ENCODE data around the gene TMC1. TPM values are rescaled to one million over a fixed set of nuclear protein-coding genes. Genes with fewer than 3 reads are reported as not detected.

The TMC1 gene
- total and polyA plus RNA-seq, 10 of the 15 experiments (the other 5 are each of a cell fraction or from before 2014, with no cell fraction given): 0.06 to 0.94 (median 0.40) TPM; not detected in 1

- TF ChIP-seq ZBTB11 (CRISPR knock-in tag; IDR thresholded peaks at IDR 0.05) (no peak), POU2F2 (IDR thresholded peaks at IDR 0.05; ENCODE audit: borderline replicate concordance, low read depth, low read length) (peak; percentile 52; the same call in 1 of the 3 replicates), CREB1 (IDR thresholded peaks at IDR 0.05; ENCODE audit: low read depth) (no peak), HCFC1 (IDR thresholded peaks at IDR 0.05; ENCODE audit: low read length) (no peak), MAX (IDR thresholded peaks at IDR 0.05; ENCODE audit: low read depth, low read length) (no peak), HDGF (IDR thresholded peaks at IDR 0.05) (no peak), SMARCA5 (IDR thresholded peaks at IDR 0.05) (no peak), RUNX3 (IDR thresholded peaks at IDR 0.05; ENCODE audit: low read length) (peak; percentile 56; the same call in 1 of the 2 replicates), CTCF (IDR thresholded peaks at IDR 0.05 in 2 of 3, conservative IDR thresholded peaks at IDR 0.05 in 1 of 3; ENCODE audit: control insufficient read depth in 2 of 3, extremely low read depth in 1 of 3, insufficient read depth in 1 of 3, low read depth in 3 of 3, low read length in 3 of 3) (no peak), CBX3 (IDR thresholded peaks at IDR 0.05; ENCODE audit: borderline replicate concordance, low read depth) (no peak), BHLHE40 (IDR thresholded peaks at IDR 0.05; ENCODE audit: borderline replicate concordance in 1 of 2, low read depth in 2 of 2, low read length in 1 of 2) (no peak), POLR2A (IDR thresholded peaks at IDR 0.05; ENCODE audit: low read depth, low read length) (no peak), SREBF1 (IDR thresholded peaks at IDR 0.05; ENCODE audit: low read length) (no peak), HDAC2 (IDR thresholded peaks at IDR 0.05) (no peak), PAX8 (IDR thresholded peaks at IDR 0.05) (no peak)
These were observed 113.8 kb downstream of the TMC1 start (continued) for GRCh38 chr9:72635197-72635596.

Measured in GM12878 (cell line).